Stimulated activated CD8-positive, alpha-beta memory T cell treated with anti-CD3 and anti-CD28 coated beads, Interleukin-12 subunit alpha, Interleukin-12 subunit beta, amount 100 ng/mL, for 24 hours (primary cell): ENCODE measurements around the gene ERICH4.

Source experiments
- DNase-seq: peaks from one replicate; pipeline ENCODE4 v3.0.0-alpha.2; 2020; ENCODE audit errors: extremely low read depth

Gene ERICH4

GRCh38 chr19:41414461-41414860 is 28.5 kb upstream of the ERICH4 start:
- no peak for DNase-seq

DNA sequence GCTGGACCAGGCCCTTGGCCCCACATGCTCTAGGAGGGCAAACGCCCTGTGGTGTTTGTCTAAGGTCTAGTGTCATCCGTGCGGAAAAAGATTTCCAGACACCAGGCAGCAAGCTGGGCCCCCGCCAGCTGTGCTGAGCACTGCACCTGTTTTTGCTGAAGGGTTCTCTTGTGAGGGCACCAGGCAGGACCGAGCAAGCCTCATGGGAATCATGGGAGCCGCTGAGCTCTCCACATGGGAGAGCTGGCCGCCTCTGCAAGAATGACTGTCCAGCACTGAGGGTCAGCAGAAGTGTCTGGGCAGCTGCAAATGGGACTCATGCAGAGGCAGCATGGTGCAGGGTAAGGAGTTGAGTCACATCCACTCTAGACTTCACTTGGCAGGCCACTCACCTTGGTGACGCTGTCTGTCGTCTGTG is 27.8 kb upstream of the ERICH4 start:
- DNase-seq: no peak

DNA sequence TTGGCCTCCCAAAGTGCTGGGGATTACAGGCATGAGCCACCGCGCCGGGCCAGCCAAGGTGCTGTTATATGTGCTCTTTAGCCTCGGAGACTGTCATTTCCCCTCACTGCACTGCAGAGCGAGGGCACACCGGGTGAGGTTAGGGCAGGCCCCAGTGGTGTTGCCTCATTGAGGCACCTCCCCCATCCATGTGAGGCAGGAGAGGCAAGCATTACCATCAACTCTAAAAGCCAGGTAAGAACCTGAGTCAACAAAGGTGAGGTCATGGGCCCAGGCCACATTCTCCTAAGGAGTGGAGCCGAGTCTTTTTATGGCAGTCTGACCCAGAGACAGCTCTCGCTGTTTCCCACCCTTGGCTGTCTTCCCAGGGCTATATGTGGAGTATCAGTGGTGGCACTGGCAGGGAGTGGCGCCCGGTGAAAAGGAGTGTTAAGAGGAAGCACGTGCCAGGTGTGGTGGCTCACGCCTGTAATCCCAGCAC is 26.7 kb upstream of the ERICH4 start:
- no peak for DNase-seq

DNA sequence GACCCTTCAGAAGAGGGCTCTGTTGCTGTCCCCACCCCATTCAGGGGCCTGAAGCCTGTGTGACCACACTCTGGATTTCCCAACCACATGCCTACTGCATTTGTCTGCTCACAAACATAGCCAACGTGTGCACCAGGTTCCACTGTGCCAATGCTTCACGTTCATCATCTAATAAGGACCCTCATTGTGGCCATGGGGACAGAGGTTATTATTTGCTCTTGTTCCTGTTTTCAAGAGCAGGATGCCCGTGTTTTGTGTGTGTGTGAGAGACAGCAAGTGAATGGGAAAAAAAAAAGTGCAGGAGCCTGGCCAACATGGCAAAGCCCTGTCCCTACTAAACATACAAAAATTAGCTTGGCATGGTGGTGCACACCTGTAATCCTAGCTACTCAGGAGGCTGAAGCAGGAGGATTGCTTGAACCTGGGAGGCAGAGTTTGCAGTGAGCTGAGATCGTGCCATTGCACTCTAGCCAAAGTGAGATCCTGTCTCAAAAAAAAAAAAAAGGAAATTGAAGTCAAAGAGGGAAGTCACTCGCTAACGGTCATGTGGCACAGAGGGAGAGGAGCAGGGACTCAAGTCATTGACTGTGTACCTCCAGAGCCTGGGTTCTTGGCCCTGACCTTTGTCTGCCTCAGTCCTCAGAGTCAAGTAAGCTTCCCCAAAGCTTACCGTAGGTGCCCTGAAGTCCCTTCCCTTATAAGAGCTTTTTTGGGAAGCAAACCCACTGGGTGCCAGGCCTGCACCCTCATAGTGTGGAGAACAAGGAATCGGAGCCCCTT is 22.7 kb upstream of the ERICH4 start:
- no peak for DNase-seq

DNA sequence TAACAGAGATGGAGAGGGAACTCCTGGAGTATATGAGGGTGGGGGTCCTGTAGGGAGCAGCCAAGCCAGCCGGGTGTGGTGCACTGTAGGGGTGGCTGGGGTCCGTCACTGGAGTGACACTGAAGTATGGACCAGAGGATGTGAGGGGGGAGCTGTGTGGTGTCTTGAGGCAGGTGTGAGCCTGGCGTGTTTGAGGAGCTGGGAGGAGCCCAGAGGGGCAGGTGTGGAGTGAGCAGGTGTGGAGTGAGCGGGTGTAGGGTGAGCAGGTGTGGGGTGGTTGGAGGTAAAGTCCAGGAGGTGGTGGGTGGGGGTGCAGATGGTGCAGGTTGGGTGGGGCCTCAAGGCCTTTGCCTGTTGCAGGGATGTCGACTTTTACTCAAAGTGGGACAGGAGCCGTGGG is 21.6 kb upstream of the ERICH4 start:
- DNase-seq: no peak

DNA sequence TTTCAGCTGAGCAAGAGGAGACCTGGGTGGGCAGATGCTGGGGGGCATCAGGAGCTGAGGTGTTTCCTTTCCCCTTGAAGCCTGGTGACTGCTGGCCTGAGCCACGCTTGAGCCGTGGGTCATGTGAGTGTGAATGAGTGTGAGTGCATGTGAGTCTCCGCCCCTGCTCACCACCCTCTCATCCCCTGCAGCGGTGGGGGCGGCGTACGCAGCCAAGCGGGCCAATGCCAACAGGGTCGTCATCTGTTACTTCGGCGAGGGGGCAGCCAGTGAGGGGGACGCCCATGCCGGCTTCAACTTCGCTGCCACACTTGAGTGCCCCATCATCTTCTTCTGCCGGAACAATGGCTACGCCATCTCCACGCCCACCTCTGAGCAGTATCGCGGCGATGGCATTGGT is 21.0 kb upstream of the ERICH4 start:
- DNase-seq: no peak

GRCh38 chr19:41422456-41422855 is 20.5 kb upstream of the ERICH4 start:
- DNase-seq: no peak

- no peak for DNase-seq
These were observed 20.0 kb upstream of the ERICH4 start for GRCh38 chr19:41422955-41423354.

- DNase-seq: no peak
These were observed 18.4 kb upstream of the ERICH4 start for GRCh38 chr19:41424335-41425173.

- DNase-seq: no peak
These were observed 17.5 kb upstream of the ERICH4 start for GRCh38 chr19:41425174-41426115.

GRCh38 chr19:41426116-41426841 is 16.7 kb upstream of the ERICH4 start:
- DNase-seq: no peak

GRCh38 chr19:41426952-41427646 is 15.9 kb upstream of the ERICH4 start, which contains the start of gene B3GNT8:
Gene B3GNT8, minus strand, starts transcription at chr19:41427374. Its CDS starts 596 bp downstream, at chr19:41426778.
- DNase-seq: no peak

DNA sequence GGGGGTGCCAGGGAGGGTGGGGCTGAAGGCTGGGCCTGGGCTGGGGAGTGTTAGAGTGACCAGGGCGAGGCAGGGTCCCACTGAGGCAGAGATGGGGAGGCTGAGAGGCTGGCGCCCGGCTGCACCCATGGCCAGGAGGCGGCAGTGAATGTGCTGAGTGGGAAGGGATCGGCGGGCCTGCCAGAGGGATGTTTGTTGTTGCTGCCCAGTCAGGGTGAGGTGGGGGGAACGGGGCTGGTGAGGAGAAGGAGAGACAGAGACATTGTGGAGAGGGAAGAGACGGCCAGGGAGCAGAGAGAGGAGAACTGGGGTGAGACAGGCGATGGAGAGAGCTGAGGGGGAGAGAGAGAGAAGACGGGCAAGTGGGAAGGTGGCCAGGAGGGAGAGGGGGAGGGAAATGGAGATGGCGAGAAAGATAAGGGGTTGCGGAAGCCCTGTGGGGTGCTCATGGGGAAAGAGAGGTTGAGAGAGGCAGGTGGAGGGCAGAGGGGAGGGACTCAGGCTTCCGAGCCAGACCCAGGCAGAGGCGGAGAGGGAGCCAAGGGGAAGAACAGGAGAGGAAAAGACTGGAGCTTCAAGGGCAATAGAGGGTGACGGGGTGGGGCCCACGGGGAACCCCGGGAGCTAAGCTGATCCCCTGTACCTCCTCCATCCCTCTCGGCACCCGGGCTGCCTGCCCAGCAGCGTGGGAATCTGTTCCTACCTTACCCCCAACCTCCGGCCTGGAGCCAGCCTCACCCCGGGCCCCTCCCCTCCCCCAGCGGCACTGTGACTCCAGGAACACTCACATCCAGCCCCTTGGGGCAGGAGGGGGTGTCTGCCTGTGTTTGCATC is 15.1 kb upstream of the ERICH4 start:
- no peak for DNase-seq

DNA sequence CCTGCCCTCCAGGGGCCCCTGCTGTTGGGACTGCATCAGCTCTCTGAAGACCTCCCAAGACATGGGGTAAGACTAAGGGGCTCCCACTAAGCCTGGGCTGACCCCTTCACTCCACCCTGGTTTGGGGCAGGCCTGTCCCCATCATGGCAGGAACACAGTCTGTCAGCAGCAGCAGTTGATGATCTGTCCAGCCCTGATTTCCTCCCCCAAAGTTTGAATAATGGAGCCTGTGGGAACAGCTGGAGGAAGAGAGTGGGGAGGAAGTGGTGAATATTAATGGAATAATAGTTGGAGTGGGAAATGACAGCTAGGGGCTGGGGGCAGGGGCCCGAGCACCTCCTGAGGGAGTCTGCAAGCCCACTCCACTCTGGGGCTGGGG is 14.5 kb upstream of the ERICH4 start:
- no peak for DNase-seq

DNA sequence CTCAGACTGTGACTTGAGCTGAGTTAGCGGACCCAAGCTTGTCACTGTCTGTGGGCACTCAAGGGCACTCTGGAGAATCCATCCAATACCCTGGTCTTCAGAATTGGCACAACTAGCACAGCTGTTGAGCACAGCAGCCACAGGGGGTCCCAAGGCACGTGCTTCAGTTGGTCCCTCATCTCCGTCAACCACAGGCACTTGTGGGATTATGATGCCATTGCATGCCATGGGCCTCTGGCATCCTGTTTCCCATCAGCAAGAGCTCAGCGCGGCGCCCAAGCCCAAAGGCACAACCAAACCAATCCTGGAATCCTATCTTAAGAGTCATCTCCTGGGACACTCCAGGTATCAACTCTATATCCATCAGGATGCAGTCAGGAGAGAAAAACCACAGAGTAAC is 12.0 kb upstream of the ERICH4 start:
- no peak for DNase-seq

GRCh38 chr19:41431426-41432386 is 11.2 kb upstream of the ERICH4 start:
- DNase-seq: no peak

GRCh38 chr19:41433171-41433570 is 9.8 kb upstream of the ERICH4 start:
- no peak for DNase-seq

DNA sequence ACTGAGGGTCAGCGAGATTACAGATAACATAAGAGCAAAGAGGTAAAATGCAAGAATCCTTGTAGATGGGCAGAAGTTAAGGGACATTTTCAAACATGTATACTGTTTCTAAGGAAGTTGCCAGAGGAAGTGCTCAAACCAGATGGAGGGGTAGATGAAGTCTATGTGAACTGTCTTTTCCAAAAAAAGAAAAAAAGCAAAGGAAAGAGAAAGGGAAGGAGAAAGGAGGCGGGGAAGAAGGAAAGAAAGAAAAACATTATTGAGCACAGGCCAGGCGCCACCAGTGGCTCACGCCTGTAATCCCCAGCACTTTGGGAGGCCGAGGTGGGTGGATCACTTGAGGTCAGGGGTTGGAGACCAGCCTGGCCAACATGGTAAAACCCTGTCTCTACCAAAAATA is 8.5 kb upstream of the ERICH4 start:
- no peak for DNase-seq
